ENCODE results near the gene OSBPL2. TPM values are rescaled to one million over a fixed set of nuclear protein-coding genes. Genes with fewer than 3 reads are reported as not detected.

Gene OSBPL2
- polyA plus RNA-seq, 4 donors, result 19.9 to 36.9 (median 29.3) TPM

DNA sequence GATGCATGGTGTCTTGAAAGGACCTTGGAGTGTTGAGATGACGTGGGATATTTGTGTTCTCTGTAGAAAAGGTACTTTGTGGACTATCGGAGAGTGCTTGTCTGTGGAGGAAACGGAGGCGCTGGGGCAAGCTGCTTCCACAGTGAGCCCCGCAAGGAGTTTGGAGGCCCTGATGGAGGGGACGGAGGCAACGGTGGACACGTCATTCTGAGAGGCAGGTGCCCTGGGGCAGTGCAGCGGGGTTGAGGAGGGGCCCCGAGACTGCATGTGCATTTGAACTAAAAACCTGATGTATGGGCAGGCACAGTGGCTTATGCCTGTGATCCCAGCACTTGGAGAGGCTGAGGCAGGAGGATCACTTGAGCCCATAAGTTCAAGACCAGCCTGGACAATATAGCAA is 42.6 kb upstream of the OSBPL2 start:
- 94 to 97% (median 97%) methylated on average over 10 of the region's 10 CpGs for WGBS, 3 donors
- no peak for DNase-seq
- Histone ChIP-seq H3K4me3 (ENCODE audit: low read depth in 1 of 3, low read length in 3 of 3) (no peak overlapping the region), H3K27me3 (ENCODE audit: control insufficient read depth in 3 of 3, insufficient read depth in 3 of 3, low read length in 3 of 3) (no peaks in the 10 kb centered on the region), H3K4me1 (ENCODE audit: control insufficient read depth in 3 of 3, insufficient read depth in 2 of 3, low read depth in 1 of 3, low read length in 2 of 3) (no peaks in the 10 kb centered on the region), H3K36me3 (ENCODE audit: control insufficient read depth in 3 of 3, insufficient read depth in 2 of 3, low read depth in 1 of 3, low read length in 3 of 3) (peaks cover 25 to 60% (median 26%) of the 10 kb centered on the region in 3 donors), H3K27ac (ENCODE audit: low read depth in 1 of 3, low read length in 2 of 3) (no peak overlapping the region), H3K9me3 (ENCODE audit: control insufficient read depth in 2 of 2, insufficient read depth in 1 of 2, low read depth in 1 of 2, low read length in 1 of 2) (no peaks in the 10 kb centered on the region)
- FAIRE-seq, result no peak

DNA sequence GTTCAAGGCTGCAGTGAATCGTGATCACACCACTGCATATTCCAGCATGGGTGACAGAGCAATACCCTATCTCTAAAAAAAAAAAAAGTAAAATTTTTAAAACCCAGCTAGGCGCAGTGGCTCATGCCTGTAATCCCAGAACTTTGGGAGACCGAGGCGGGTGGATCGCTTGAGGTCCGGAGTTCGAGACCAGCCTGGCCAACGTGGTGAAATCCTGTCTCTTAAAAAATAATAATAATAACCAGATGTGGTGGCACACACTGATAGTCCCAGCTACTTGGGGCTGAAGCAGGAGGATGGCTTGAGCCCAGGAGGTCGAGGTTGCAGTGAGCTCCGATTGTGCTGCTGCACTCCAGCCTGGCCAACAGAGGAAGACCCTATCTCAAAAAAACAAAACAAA is 42.0 kb upstream of the OSBPL2 start:
- Histone ChIP-seq H3K4me1 (ENCODE audit: control insufficient read depth in 3 of 3, insufficient read depth in 2 of 3, low read depth in 1 of 3, low read length in 2 of 3) (no peaks in the 10 kb centered on the region), H3K9me3 (ENCODE audit: control insufficient read depth in 2 of 2, insufficient read depth in 1 of 2, low read depth in 1 of 2, low read length in 1 of 2) (no peaks in the 10 kb centered on the region), H3K4me3 (ENCODE audit: low read depth in 1 of 3, low read length in 3 of 3) (no peak overlapping the region), H3K36me3 (ENCODE audit: control insufficient read depth in 3 of 3, insufficient read depth in 2 of 3, low read depth in 1 of 3, low read length in 3 of 3) (peaks cover 25 to 61% (median 26%) of the 10 kb centered on the region in 3 donors), H3K27me3 (ENCODE audit: control insufficient read depth in 3 of 3, insufficient read depth in 3 of 3, low read length in 3 of 3) (no peaks in the 10 kb centered on the region), H3K27ac (ENCODE audit: low read depth in 1 of 3, low read length in 2 of 3) (no peak overlapping the region)
- FAIRE-seq (no peak), DNase-seq (no peak)
- 91 to 97% (median 94%) methylated on average over 10 of the region's 10 CpGs for WGBS, 3 donors

DNA sequence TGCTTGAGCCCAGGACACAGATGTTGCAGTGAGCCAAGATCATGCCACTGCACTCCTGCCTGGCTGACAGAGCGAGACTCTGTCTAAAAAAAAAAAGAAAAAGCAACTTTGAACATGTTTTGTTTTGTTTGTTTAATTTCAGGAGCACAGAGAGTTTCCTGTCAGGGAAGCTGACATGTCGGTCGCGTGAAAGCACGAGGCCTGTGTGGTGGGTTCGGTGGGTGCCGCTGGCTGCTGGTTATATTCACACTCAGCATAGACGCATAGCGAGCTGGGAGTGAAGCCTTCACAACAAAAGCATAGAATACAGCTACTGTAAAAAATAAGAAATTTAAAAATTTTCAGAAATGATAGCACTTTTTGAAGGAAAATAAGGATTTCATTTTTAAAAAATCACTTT is 41.0 kb upstream of the OSBPL2 start:
- Histone ChIP-seq H3K27ac (ENCODE audit: low read depth in 1 of 3, low read length in 2 of 3) (no peak overlapping the region), H3K36me3 (ENCODE audit: control insufficient read depth in 3 of 3, insufficient read depth in 2 of 3, low read depth in 1 of 3, low read length in 3 of 3) (peaks cover 23 to 64% (median 26%) of the 10 kb centered on the region in 3 donors), H3K9me3 (ENCODE audit: control insufficient read depth in 2 of 2, insufficient read depth in 1 of 2, low read depth in 1 of 2, low read length in 1 of 2) (no peaks in the 10 kb centered on the region), H3K27me3 (ENCODE audit: control insufficient read depth in 3 of 3, insufficient read depth in 3 of 3, low read length in 3 of 3) (no peaks in the 10 kb centered on the region), H3K4me3 (ENCODE audit: low read depth in 1 of 3, low read length in 3 of 3) (no peak overlapping the region), H3K4me1 (ENCODE audit: control insufficient read depth in 3 of 3, insufficient read depth in 2 of 3, low read depth in 1 of 3, low read length in 2 of 3) (no peaks in the 10 kb centered on the region)
- WGBS, 3 donors, result 85 to 96% (median 93%) methylated on average over 9 of the region's 9 CpGs
- FAIRE-seq (no peak), DNase-seq (no peak)

DNA sequence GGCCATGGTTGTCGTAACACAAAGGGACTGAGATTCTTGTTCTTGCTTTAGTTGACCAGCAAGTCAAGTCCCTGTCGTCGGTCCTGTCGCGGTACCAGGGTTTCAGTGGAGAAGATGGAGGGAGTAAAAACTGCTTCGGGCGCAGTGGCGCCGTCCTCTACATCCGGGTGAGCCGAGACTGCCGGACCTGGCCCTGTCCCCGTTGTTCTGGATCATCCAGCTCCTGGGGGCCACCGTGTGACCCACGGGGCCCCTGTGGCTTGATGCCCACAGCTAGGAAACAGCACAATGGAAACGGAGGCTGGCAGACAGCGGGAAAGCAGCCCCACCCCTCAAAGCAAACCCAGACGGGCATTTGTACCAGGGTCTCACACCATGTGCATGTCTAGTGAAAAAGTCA is 40.5 kb upstream of the OSBPL2 start:
- WGBS, 3 donors, result 95 to 96% (median 96%) methylated on average over 18 of the region's 18 CpGs
- Histone ChIP-seq H3K4me3 (ENCODE audit: low read depth in 1 of 3, low read length in 3 of 3) (no peak overlapping the region), H3K9me3 (ENCODE audit: control insufficient read depth in 2 of 2, insufficient read depth in 1 of 2, low read depth in 1 of 2, low read length in 1 of 2) (no peaks in the 10 kb centered on the region), H3K4me1 (ENCODE audit: control insufficient read depth in 3 of 3, insufficient read depth in 2 of 3, low read depth in 1 of 3, low read length in 2 of 3) (no peaks in the 10 kb centered on the region), H3K27me3 (ENCODE audit: control insufficient read depth in 3 of 3, insufficient read depth in 3 of 3, low read length in 3 of 3) (no peaks in the 10 kb centered on the region), H3K36me3 (ENCODE audit: control insufficient read depth in 3 of 3, insufficient read depth in 2 of 3, low read depth in 1 of 3, low read length in 3 of 3) (peaks cover 23 to 63% (median 26%) of the 10 kb centered on the region in 3 donors), H3K27ac (ENCODE audit: low read depth in 1 of 3, low read length in 2 of 3) (no peak overlapping the region)
- FAIRE-seq (no peak), DNase-seq (no peak)

DNA sequence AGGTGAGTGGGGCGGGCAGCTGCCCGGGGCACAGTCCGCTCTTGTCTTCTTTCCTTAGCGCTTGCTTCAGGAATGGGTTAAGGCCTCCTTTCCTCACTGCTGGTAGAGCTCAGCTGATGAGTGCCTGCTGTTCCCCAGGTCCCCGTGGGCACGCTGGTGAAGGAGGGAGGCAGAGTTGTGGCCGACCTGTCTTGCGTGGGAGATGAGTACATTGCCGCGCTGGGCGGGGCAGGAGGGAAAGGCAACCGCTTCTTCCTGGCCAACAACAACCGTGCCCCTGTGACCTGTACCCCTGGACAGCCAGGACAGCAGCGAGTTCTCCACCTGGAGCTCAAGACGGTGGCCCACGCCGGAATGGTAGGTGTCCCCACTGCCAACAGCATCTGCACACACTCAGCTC is 39.8 kb upstream of the OSBPL2 start:
- Histone ChIP-seq H3K9me3 (ENCODE audit: control insufficient read depth in 2 of 2, insufficient read depth in 1 of 2, low read depth in 1 of 2, low read length in 1 of 2) (no peaks in the 10 kb centered on the region), H3K27ac (ENCODE audit: low read depth in 1 of 3, low read length in 2 of 3) (no peak overlapping the region), H3K36me3 (ENCODE audit: control insufficient read depth in 3 of 3, insufficient read depth in 2 of 3, low read depth in 1 of 3, low read length in 3 of 3) (peaks cover 25 to 64% (median 26%) of the 10 kb centered on the region in 3 donors), H3K27me3 (ENCODE audit: control insufficient read depth in 3 of 3, insufficient read depth in 3 of 3, low read length in 3 of 3) (no peaks in the 10 kb centered on the region), H3K4me1 (ENCODE audit: control insufficient read depth in 3 of 3, insufficient read depth in 2 of 3, low read depth in 1 of 3, low read length in 2 of 3) (no peaks in the 10 kb centered on the region), H3K4me3 (ENCODE audit: low read depth in 1 of 3, low read length in 3 of 3) (no peak overlapping the region)
- DNase-seq (no peak), FAIRE-seq (no peak)
- 92 to 97% (median 96%) methylated on average over 16 to 17 of the region's 17 CpGs for WGBS, 3 donors

DNA sequence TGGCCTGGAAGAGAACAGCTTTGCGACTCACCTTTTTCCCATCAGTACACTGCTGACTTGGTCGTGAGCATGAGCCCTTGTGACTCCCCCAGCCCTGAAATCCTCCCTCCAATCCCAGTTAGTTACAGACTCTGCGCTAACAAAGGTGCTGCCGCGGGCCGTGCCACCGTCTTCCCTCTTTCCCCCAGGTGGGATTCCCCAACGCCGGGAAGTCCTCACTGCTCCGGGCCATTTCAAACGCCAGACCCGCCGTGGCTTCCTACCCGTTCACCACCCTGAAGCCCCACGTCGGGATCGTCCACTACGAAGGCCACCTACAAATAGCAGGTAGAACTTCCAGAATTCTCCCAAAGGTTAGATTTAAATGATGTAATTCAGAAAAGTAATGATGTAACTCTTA is 39.4 kb upstream of the OSBPL2 start:
- Histone ChIP-seq H3K4me1 (ENCODE audit: control insufficient read depth in 3 of 3, insufficient read depth in 2 of 3, low read depth in 1 of 3, low read length in 2 of 3) (no peaks in the 10 kb centered on the region), H3K9me3 (ENCODE audit: control insufficient read depth in 2 of 2, insufficient read depth in 1 of 2, low read depth in 1 of 2, low read length in 1 of 2) (no peaks in the 10 kb centered on the region)

DNA sequence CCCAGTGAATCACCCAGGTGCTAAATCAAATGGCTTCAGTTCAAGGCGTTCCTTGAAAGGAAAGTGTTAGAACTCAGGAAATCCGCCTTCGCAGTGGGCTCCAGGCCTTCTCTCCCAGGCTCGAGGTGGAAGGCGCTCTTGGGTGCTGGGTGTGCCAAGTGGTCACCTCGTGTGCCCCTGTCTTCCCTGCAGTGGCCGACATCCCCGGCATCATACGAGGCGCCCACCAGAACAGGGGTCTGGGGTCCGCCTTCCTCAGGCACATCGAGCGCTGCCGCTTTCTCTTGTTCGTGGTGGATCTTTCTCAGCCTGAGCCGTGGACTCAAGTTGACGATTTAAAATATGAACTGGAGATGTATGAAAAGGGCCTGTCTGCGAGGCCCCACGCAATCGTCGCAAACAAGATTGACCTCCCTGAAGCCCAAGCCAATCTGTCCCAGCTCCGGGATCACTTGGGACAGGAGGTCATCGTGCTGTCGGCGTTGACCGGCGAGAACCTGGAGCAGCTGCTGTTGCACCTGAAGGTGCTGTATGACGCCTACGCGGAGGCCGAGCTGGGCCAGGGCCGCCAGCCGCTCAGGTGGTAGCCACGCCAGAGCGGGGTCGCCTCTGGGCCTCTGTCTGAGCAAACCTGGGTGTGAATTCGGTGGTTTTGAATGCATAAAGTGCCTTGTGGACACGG is 37.7 kb upstream of the OSBPL2 start:
- H3K27ac ChIP-seq (ENCODE audit: low read depth in 1 of 3, low read length in 2 of 3), result no peak overlapping the region
- no peaks in the 10 kb centered on the region for H3K9me3 ChIP-seq (ENCODE audit: control insufficient read depth in 2 of 2, insufficient read depth in 1 of 2, low read depth in 1 of 2, low read length in 1 of 2)
- DNase-seq, result no peak
- 96% methylated on average over 38 of the region's 38 CpGs for WGBS, 3 donors
- H3K4me1 ChIP-seq (ENCODE audit: control insufficient read depth in 3 of 3, insufficient read depth in 2 of 3, low read depth in 1 of 3, low read length in 2 of 3), result no peaks in the 10 kb centered on the region
- no peak overlapping the region for H3K4me3 ChIP-seq (ENCODE audit: low read depth in 1 of 3, low read length in 3 of 3)
- H3K36me3 ChIP-seq (ENCODE audit: control insufficient read depth in 3 of 3, insufficient read depth in 2 of 3, low read depth in 1 of 3, low read length in 3 of 3), result peaks cover 24 to 55% (median 24%) of the 10 kb centered on the region in 3 donors
- H3K27me3 ChIP-seq (ENCODE audit: control insufficient read depth in 3 of 3, insufficient read depth in 3 of 3, low read length in 3 of 3), result no peaks in the 10 kb centered on the region
- FAIRE-seq, result no peak

More for the DNA sequence above, 39.4 kb upstream of the OSBPL2 start:
- Histone ChIP-seq H3K27me3 (ENCODE audit: control insufficient read depth in 3 of 3, insufficient read depth in 3 of 3, low read length in 3 of 3) (no peaks in the 10 kb centered on the region), H3K27ac (ENCODE audit: low read depth in 1 of 3, low read length in 2 of 3) (no peak overlapping the region), H3K4me3 (ENCODE audit: low read depth in 1 of 3, low read length in 3 of 3) (no peak overlapping the region), H3K36me3 (ENCODE audit: control insufficient read depth in 3 of 3, insufficient read depth in 2 of 3, low read depth in 1 of 3, low read length in 3 of 3) (peaks cover 24 to 61% (median 26%) of the 10 kb centered on the region in 3 donors)
- 97 to 98% (median 97%) methylated on average over 18 of the region's 18 CpGs for WGBS, 3 donors
- FAIRE-seq (no peak), DNase-seq (no peak)

DNA sequence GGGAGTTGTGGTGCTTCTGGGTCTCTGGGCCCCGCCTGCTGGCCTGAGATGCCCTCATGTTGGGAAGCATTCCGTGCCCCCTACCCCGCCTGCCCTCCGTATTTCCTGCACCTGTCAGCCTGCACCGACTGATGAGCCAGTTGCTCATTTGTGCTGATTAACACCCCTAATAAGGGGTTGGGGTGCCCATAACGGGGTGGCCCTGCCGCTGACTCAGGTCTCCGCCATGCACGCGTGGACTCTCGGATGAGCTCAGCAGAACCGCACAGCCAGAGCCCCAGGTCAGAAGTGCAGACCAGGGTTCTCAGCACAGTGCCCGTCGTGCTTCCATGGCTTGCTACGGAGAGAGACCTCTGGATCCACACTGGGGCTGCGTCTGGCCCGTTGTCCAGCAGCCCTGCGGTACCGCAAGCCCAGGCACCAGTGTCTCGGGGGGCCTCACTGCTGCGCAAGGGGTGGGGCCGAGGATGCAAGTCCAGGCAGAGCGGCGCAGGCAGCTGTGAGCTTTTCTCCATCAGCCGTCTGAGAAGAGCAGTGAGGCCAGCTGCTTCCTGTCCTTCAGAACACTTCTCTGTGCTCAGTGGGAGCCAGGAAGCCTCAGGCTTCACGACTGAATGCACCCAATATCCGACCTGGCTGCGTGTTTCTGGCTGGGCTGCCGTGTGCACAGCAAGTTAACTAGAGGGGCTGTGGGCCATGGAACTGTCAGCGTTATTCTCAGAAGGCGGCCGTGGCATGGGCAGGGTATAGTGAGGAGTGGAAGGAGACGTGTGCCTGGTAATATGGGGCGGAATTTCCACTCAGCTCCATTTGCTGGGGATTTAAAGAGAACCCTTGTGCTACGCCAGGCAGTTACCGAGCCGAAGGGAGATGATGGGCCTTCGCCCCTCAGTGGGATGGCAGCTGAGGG is 36.9 kb upstream of the OSBPL2 start:
- no peak for FAIRE-seq
- WGBS, 3 donors, result 86 to 91% (median 91%) methylated on average over 38 of the region's 38 CpGs
- no peak for DNase-seq
- Histone ChIP-seq H3K4me3 (ENCODE audit: low read depth in 1 of 3, low read length in 3 of 3) (no peak overlapping the region), H3K36me3 (ENCODE audit: control insufficient read depth in 3 of 3, insufficient read depth in 2 of 3, low read depth in 1 of 3, low read length in 3 of 3) (peaks cover 19 to 51% (median 24%) of the 10 kb centered on the region in 3 donors), H3K4me1 (ENCODE audit: control insufficient read depth in 3 of 3, insufficient read depth in 2 of 3, low read depth in 1 of 3, low read length in 2 of 3) (no peaks in the 10 kb centered on the region), H3K27ac (ENCODE audit: low read depth in 1 of 3, low read length in 2 of 3) (no peak overlapping the region), H3K9me3 (ENCODE audit: control insufficient read depth in 2 of 2, insufficient read depth in 1 of 2, low read depth in 1 of 2, low read length in 1 of 2) (no peaks in the 10 kb centered on the region), H3K27me3 (ENCODE audit: control insufficient read depth in 3 of 3, insufficient read depth in 3 of 3, low read length in 3 of 3) (no peaks in the 10 kb centered on the region)
